HUES48 (cell line): ENCODE measurements around the gene HTR1D.
"Not testable (repeated sequence)": the region's sequence is repeated elsewhere in the genome, so short reads cannot be mapped to it uniquely, and the experiment has no call there.

Source experiments
- H3K27ac ChIP-seq: one replicate; pipeline ENCODE4 v1.7.0; 2013; ENCODE audit warnings: low read depth, low read length, inconsistent platforms
- H3K27me3 ChIP-seq: 2 replicates; pipeline ENCODE4 v1.6.1; 2013; ENCODE audit warnings: mild to moderate bottlenecking, low read length; ENCODE audit not compliant: control insufficient read depth, insufficient read depth
- H3K36me3 ChIP-seq: 2 replicates; pipeline ENCODE4 v1.6.1; 2013; ENCODE audit warnings: low read length; ENCODE audit not compliant: control insufficient read depth, insufficient read depth
- H3K4me1 ChIP-seq: 2 replicates; pipeline ENCODE4 v1.6.1; 2013; ENCODE audit warnings: mild to moderate bottlenecking, low read length; ENCODE audit not compliant: control insufficient read depth, insufficient read depth
- H3K4me3 ChIP-seq: 2 replicates; pipeline ENCODE4 v1.5.1; 2013; ENCODE audit warnings: mild to moderate bottlenecking, low read depth, low read length
- H3K9ac ChIP-seq: 2 replicates; pipeline ENCODE4 v1.6.1; 2013; ENCODE audit warnings: mild to moderate bottlenecking, low read depth, low read length, moderate library complexity
- H3K9me3 ChIP-seq: 2 replicates; pipeline ENCODE4 v1.6.1; 2013; ENCODE audit warnings: low read length; ENCODE audit not compliant: control insufficient read depth, insufficient read depth

HTR1D gene

DNA sequence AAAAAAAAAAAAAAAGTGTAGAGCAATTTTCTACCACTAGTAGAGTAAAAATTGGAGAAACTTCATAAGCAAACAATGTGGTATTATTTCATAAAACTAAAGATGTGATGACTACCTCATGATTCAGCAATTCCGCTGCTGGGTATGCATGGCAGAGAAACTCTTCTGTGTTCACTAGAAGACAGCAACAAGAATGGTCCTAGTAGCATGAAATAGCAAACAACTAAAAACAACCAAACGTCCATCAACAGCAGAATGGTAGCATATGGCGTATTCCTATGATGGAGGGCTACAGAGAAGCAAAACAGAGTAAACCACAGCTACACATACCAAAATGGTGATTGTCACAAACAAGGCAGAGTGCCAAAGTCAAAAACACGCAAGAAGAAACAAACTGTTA, 18.9 kb downstream of the HTR1D start:
- Histone ChIP-seq H3K36me3 (peaks cover 18% of the 10 kb centered on the region), H3K4me3 (no peak overlapping the region), H3K27ac (no peak overlapping the region), H3K9me3 (no peaks in the 10 kb centered on the region), H3K27me3 (no peaks in the 10 kb centered on the region), H3K9ac (no peak overlapping the region), H3K4me1 (peaks cover 2% of the 10 kb centered on the region; the same call in 1 of the 2 replicates)

DNA sequence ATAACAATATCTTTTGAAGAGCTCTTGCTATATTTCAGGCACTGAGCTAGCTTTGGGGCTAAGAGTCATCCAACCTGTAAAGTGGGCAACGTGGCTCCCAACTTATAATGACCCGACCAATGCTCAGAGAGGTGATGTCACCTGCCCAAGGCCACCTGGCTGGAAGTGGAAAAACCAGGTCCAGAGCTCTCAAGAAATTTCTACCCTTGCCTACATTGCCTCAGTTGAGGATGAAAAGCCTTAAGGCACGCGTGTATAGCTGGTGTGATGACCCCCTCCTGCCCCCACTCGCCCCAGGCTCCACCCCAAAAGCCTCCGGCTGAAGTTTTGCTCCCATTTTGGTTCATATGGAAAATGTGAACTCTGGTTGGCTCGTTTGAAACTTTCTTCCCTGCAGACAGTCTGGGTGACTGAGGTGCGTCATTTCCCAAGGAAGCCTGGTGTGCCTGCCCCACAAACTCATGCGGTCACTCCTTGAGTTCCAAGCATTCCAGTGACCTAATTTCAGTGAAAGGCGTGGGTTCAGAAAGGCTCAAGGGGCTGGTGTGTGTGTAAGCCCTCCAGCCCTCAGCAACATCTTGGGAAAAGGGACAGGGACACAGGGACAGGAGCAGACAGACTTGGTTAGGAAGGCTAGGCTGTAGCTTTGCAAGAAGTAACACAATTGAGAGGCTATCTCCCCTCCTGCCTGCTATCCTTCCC, 20.5 kb downstream of the HTR1D start:
- peaks cover 2% of the 10 kb centered on the region; the same call in 1 of the 2 replicates for H3K4me1 ChIP-seq
- H3K4me3 ChIP-seq: no peak overlapping the region
- peaks cover 25% of the 10 kb centered on the region for H3K36me3 ChIP-seq
- no peak overlapping the region for H3K27ac ChIP-seq
- no peak overlapping the region for H3K9ac ChIP-seq
- no peaks in the 10 kb centered on the region for H3K27me3 ChIP-seq
- no peaks in the 10 kb centered on the region for H3K9me3 ChIP-seq

GRCh38 chr1:23194119-23194984, 22.9 kb downstream of the HTR1D start:
- no peak overlapping the region for H3K4me3 ChIP-seq
- no peak overlapping the region for H3K27ac ChIP-seq
- no peaks in the 10 kb centered on the region for H3K9me3 ChIP-seq
- peaks cover 22% of the 10 kb centered on the region for H3K36me3 ChIP-seq
- no peaks in the 10 kb centered on the region for H3K27me3 ChIP-seq
- peaks cover 2% of the 10 kb centered on the region; the same call in 1 of the 2 replicates for H3K4me1 ChIP-seq
- H3K9ac ChIP-seq: no peak overlapping the region; the same call in 1 of the 2 replicates

DNA sequence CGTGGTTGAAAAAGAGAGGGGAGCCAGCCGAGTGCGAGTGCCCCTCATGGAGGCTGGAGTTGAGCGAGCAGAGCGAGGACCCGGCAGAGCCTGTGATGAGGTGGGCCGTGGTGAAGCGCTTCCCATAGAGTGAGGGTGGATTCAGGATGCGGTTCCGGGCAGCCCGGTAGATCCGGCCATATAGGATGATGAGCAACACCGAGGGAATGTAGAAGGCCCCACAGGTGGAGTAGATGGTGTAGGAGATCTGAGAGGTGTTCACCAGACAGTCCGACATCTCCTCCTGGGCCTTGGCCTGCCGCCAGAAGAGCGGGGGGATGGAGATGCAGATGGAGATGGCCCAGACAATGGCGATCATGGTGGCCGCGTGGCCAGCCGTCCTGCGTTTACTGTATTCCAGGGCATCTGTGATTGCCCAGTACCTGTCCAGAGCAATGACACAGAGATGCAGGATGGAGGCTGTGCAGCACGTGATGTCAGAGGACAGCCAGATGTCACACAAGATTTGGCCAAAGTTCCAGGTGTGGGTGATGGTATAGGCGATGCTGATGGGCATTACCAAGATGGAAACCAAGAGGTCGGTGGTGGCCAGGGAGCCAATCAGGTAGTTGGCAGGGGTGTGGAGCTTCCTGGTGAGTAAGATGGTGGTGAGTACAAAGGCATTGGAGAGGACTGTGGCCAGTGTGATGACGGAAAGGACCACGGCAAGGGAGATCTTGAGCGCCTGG, 23.7 kb downstream of the HTR1D start:
- Histone ChIP-seq H3K27ac (no peak overlapping the region), H3K27me3 (no peaks in the 10 kb centered on the region), H3K4me3 (no peak overlapping the region), H3K9ac (no peak overlapping the region), H3K9me3 (no peaks in the 10 kb centered on the region), H3K36me3 (peaks cover 22% of the 10 kb centered on the region), H3K4me1 (peaks cover 2% of the 10 kb centered on the region; the same call in 1 of the 2 replicates)

DNA sequence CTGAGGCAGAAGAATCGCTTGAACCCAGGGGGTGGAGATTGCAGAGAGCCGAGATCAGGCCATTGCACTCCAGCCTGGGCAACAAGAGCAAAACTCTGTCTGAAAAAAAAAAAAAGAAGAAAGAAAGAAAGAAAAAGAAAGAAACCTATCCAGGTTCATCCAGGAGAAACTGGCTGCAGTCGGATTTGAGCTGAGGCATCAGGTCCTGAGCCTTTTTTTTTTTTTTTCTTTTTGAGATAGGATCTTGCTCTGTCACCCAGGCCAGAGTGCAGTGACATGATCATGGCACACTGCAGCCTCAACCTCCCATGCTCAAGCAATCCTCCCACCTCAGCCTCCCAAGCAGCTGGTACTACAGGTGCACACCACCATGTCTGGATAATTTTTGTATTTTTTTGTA, 26.1 kb downstream of the HTR1D start:
- no peak overlapping the region for H3K9ac ChIP-seq
- no peaks in the 10 kb centered on the region for H3K27me3 ChIP-seq
- H3K4me3 ChIP-seq: no peak overlapping the region
- no peaks in the 10 kb centered on the region for H3K4me1 ChIP-seq
- peaks cover 22% of the 10 kb centered on the region for H3K36me3 ChIP-seq
- H3K9me3 ChIP-seq: no peaks in the 10 kb centered on the region
- H3K27ac ChIP-seq: no peak overlapping the region

DNA sequence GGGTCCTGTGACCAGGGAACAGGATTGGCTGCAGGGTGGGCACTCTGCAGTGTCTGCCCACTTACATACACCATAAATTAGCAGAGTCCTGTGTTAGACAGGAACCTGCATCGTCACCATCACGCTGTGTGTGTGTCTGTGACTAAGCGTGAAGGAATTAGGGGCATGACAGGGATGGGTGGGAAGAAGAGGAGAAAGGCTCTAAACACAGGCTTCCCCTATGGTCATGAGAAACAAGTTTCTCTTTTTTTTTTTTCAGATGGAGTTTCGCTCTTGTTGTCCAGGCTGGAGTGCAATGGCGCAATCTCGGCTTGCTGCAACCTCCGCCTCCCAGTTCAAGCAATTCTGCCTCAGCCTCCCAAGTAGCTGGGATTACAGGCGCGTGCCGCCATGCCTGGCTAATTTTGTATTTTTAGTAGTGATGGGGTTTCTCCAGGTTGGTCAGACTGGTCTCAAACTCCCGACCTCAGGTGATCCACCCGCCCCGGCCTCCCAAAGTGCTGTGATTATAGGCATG, 28.3 kb downstream of the HTR1D start:
- H3K27ac ChIP-seq, H3K4me3 ChIP-seq, H3K9me3 ChIP-seq, H3K9ac ChIP-seq, H3K27me3 ChIP-seq, H3K4me1 ChIP-seq: not testable (repeated sequence)
- H3K36me3 ChIP-seq: peaks cover 13% of the 10 kb centered on the region

GRCh38 chr1:23188434-23188884, 28.8 kb downstream of the HTR1D start:
- H3K36me3 ChIP-seq: peaks cover 7% of the 10 kb centered on the region
- H3K9me3 ChIP-seq: no peaks in the 10 kb centered on the region
- H3K27ac ChIP-seq: no peak overlapping the region
- no peak overlapping the region for H3K4me3 ChIP-seq
- no peaks in the 10 kb centered on the region for H3K4me1 ChIP-seq
- H3K9ac ChIP-seq: no peak overlapping the region
- H3K27me3 ChIP-seq: no peaks in the 10 kb centered on the region; the same call in 1 of the 2 replicates

- H3K36me3 ChIP-seq: no peaks in the 10 kb centered on the region; the same call in 1 of the 2 replicates
- no peaks in the 10 kb centered on the region for H3K4me1 ChIP-seq
- no peaks in the 10 kb centered on the region; the same call in 1 of the 2 replicates for H3K27me3 ChIP-seq
- no peak overlapping the region for H3K27ac ChIP-seq
- no peak overlapping the region for H3K4me3 ChIP-seq
- H3K9me3 ChIP-seq: no peaks in the 10 kb centered on the region
- H3K9ac ChIP-seq: no peak overlapping the region
Observed at GRCh38 chr1:23187637-23188036, 29.7 kb downstream of the HTR1D start.

DNA sequence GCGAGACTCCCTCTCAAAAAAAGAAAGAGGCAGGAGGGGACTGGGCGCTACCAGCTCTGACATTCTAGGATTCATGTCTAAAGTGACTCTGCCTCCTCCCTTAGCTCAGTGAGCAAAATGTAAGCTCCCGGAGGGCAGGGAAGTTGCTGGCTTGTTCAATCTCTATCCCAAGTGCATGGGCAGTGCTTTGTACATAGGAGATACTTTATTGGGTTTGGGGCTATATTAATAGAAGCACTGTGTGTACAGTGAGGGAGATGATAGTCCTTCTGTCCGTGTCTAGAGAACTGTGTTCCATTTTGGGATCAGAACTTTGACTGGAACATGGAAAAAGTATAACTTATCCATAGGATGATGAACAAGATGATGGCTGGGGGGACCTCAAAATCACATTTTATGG, 31.9 kb downstream of the HTR1D start:
- Histone ChIP-seq H3K9ac (no peak overlapping the region), H3K36me3 (no peaks in the 10 kb centered on the region), H3K4me1 (no peaks in the 10 kb centered on the region), H3K27me3 (no peaks in the 10 kb centered on the region; the same call in 1 of the 2 replicates), H3K4me3 (no peak overlapping the region), H3K27ac (no peak overlapping the region), H3K9me3 (no peaks in the 10 kb centered on the region)

- Histone ChIP-seq H3K27ac (no peak overlapping the region), H3K9me3 (no peaks in the 10 kb centered on the region), H3K4me1 (no peaks in the 10 kb centered on the region), H3K36me3 (no peaks in the 10 kb centered on the region), H3K27me3 (no peaks in the 10 kb centered on the region; the same call in 1 of the 2 replicates), H3K9ac (no peak overlapping the region), H3K4me3 (no peak overlapping the region)
Observed at GRCh38 chr1:23184212-23184934, 32.9 kb downstream of the HTR1D start.
